ENCODE data around the gene TOMM5. TPM values are rescaled to one million over a fixed set of nuclear protein-coding genes. Genes with fewer than 3 reads are reported as not detected.

The TOMM5 gene
- total and polyA plus RNA-seq, 2 of the 13 experiments (the other 11 are each of a cell fraction or from before 2014, with no cell fraction given), result 147 to 315 TPM

DNA sequence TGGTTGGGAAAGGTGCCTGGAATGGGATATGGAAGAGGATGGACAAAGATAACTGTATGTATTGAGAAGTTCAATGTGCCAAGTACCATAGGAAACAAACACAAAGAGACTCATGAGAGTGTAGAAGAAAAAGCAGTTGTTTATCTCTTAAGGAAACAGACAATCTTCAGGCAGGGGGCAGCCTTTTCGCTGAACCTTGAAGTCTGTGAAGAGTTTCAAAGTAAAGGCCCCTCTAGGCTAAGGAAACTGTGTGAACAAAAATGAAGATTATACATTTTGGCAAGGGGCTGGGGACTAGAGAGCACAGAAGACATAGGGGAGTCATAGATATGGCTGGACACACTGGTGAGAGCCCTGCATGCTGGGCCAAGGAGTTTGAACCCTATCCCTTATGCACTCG lies 30.9 kb upstream of the TOMM5 start:
- no peak overlapping the region for H2AFZ ChIP-seq (ENCODE audit: low read length)
- peaks cover 0 to 29% of the 10 kb centered on the region in 2 experiments; a peak in 3 of 5 replicates for H3K27me3 ChIP-seq (ENCODE audit: control insufficient read depth in 1 of 2, insufficient read depth in 2 of 2, low read length in 2 of 2)
- H4K20me1 ChIP-seq (ENCODE audit: insufficient read depth, low read length), result no peaks in the 10 kb centered on the region
- no peaks in the 10 kb centered on the region for H3K36me3 ChIP-seq (replicated peaks in 1 of 2; ENCODE audit: control insufficient read depth in 1 of 2, insufficient read depth in 2 of 2, low read length in 2 of 2)
- no peak for ATAC-seq
- intact Hi-C loops (cut with micrococcal nuclease; ENCODE audit: unreplicated experiment), result no loop called here
- 0% methylated on average over 2 of the region's 2 CpGs for WGBS (ENCODE audit: low lambda C conversion rate)
- no peaks in the 10 kb centered on the region for H3K9me3 ChIP-seq (ENCODE audit: low read length)
- in situ Hi-C loops (cut with HindIII; ENCODE audit: extremely low pct_ligation_motif_present, low pct_unique_long_range_greater_than_20kb), result no loop called here
- ChIA-PET CTCF (ENCODE audit: low intra/inter-chr PET ratio, low total read pairs) (no interaction called here), POLR2A (no interaction called here)
- H3K4me3 ChIP-seq (replicated peaks in 1 of 3; ENCODE audit: insufficient read depth in 1 of 3, low read depth in 2 of 3, low read length in 3 of 3), result no peak overlapping the region
- H3K4me2 ChIP-seq (ENCODE audit: low read depth, low read length), result no peak overlapping the region
- no peaks in the 10 kb centered on the region for H3K79me2 ChIP-seq (ENCODE audit: insufficient read depth, low read length)
- TF ChIP-seq ZBTB42 (CRISPR knock-in tag; IDR thresholded peaks at IDR 0.05) (no peak), ZNF282 (IDR thresholded peaks at IDR 0.05; ENCODE audit: partially characterized antibody) (no peak), ZNF451 (CRISPR knock-in tag; IDR thresholded peaks at IDR 0.05) (no peak), LCORL (IDR thresholded peaks at IDR 0.05) (no peak), LCORL (CRISPR knock-in tag; IDR thresholded peaks at IDR 0.05) (no peak), ZNF781 (CRISPR knock-in tag; IDR thresholded peaks at IDR 0.05; ENCODE audit: borderline replicate concordance, not compliant biosample characterization) (no peak)
- TF ChIP-seq, protein P1, sequence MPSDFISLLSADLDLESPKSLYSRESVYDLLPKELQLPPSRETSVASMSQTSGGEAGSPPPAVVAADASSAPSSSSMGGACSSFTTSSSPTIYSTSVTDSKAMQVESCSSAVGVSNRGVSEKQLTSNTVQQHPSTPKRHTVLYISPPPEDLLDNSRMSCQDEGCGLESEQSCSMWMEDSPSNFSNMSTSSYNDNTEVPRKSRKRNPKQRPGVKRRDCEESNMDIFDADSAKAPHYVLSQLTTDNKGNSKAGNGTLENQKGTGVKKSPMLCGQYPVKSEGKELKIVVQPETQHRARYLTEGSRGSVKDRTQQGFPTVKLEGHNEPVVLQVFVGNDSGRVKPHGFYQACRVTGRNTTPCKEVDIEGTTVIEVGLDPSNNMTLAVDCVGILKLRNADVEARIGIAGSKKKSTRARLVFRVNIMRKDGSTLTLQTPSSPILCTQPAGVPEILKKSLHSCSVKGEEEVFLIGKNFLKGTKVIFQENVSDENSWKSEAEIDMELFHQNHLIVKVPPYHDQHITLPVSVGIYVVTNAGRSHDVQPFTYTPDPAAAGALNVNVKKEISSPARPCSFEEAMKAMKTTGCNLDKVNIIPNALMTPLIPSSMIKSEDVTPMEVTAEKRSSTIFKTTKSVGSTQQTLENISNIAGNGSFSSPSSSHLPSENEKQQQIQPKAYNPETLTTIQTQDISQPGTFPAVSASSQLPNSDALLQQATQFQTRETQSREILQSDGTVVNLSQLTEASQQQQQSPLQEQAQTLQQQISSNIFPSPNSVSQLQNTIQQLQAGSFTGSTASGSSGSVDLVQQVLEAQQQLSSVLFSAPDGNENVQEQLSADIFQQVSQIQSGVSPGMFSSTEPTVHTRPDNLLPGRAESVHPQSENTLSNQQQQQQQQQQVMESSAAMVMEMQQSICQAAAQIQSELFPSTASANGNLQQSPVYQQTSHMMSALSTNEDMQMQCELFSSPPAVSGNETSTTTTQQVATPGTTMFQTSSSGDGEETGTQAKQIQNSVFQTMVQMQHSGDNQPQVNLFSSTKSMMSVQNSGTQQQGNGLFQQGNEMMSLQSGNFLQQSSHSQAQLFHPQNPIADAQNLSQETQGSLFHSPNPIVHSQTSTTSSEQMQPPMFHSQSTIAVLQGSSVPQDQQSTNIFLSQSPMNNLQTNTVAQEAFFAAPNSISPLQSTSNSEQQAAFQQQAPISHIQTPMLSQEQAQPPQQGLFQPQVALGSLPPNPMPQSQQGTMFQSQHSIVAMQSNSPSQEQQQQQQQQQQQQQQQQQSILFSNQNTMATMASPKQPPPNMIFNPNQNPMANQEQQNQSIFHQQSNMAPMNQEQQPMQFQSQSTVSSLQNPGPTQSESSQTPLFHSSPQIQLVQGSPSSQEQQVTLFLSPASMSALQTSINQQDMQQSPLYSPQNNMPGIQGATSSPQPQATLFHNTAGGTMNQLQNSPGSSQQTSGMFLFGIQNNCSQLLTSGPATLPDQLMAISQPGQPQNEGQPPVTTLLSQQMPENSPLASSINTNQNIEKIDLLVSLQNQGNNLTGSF (CRISPR knock-in tag; IDR thresholded peaks at IDR 0.05), result no peak
- BruUV-seq (replicated peaks), result no TSS peak
- H3K9ac ChIP-seq (ENCODE audit: insufficient read depth, low read depth, low read length), result no peak overlapping the region
- H3K4me1 ChIP-seq (ENCODE audit: insufficient read depth, low read length), result no peaks in the 10 kb centered on the region
- FAIRE-seq, result no peak
- no peak overlapping the region for H3K27ac ChIP-seq (ENCODE audit: extremely low read length, insufficient read depth, low read length)
- DNase-seq (ENCODE audit: low spot score), result no peak

Measured in HepG2 (cell line).